DOHH2 (cell line): ENCODE measurements around the gene TNS4.

Experiments
- H3F3A ChIP-seq: fragments of 200-600 bp; sonication (generic), shearing (Covaris generic); 2 replicates; pipeline ENCODE4 v1.6.0; 2016; ENCODE audit warnings: antibody characterized with exemption, mild to moderate bottlenecking; ENCODE audit not compliant: control insufficient read depth, insufficient read depth
- H3K27ac ChIP-seq: fragments of 200-600 bp; sonication (generic); 2 replicates; pipeline ENCODE4 v1.5.1; 2014; ENCODE audit warnings: low read depth, mild to moderate bottlenecking, low read length, moderate library complexity
- H3K27me3 ChIP-seq: fragments of 200-600 bp; sonication (generic); 2 replicates; pipeline ENCODE4 v1.6.1; 2014; ENCODE audit warnings: mild to moderate bottlenecking, low read length, mixed read lengths; ENCODE audit not compliant: control insufficient read depth
- H3K36me3 ChIP-seq: fragments of 200-600 bp; sonication (generic); 2 replicates; pipeline ENCODE4 v1.6.1; 2014; ENCODE audit warnings: mild to moderate bottlenecking, low read length, moderate library complexity, mixed read lengths; ENCODE audit not compliant: control insufficient read depth
- H3K4me1 ChIP-seq: fragments of 200-600 bp; sonication (generic); 2 replicates; pipeline ENCODE4 v1.6.1; 2014; ENCODE audit warnings: mild to moderate bottlenecking, low read length, mixed read lengths; ENCODE audit not compliant: control insufficient read depth
- H3K4me2 ChIP-seq: fragments of 200-600 bp; sonication (generic); 2 replicates; pipeline ENCODE4 v1.6.0; 2014; ENCODE audit warnings: mild to moderate bottlenecking, low read length, moderate library complexity
- H3K4me3 ChIP-seq: fragments of 200-600 bp; sonication (generic); 2 replicates; pipeline ENCODE4 v1.5.1; 2014; ENCODE audit warnings: mild to moderate bottlenecking, low read length, mixed read lengths
- H3K79me2 ChIP-seq: fragments of 200-600 bp; sonication (generic); 2 replicates; pipeline ENCODE4 v1.6.1; 2014; ENCODE audit warnings: mild to moderate bottlenecking, low read length, mixed read lengths; ENCODE audit not compliant: control insufficient read depth
- H3K9me2 ChIP-seq: fragments of 200-600 bp; sonication (generic); replicated peaks from 2 replicates; pipeline ENCODE4 v1.6.1; 2014; ENCODE audit warnings: mild to moderate bottlenecking, low read length, mixed read lengths; ENCODE audit not compliant: control insufficient read depth
- H3K9me3 ChIP-seq: fragments of 200-600 bp; sonication (generic); 2 replicates; pipeline ENCODE4 v1.6.1; 2014; ENCODE audit warnings: antibody characterized with exemption, low read length, mixed read lengths; ENCODE audit not compliant: control insufficient read depth, insufficient read depth
- H4K20me1 ChIP-seq: fragments of 200-600 bp; sonication (generic); 2 replicates; pipeline ENCODE4 v1.6.0; 2014; ENCODE audit warnings: low read depth, mild to moderate bottlenecking, antibody characterized with exemption, low read length, moderate library complexity; ENCODE audit not compliant: control insufficient read depth, insufficient read depth
- EZH2phosphoT487 ChIP-seq: fragments of 200-600 bp; sonication (generic); IDR thresholded peaks from 2 replicates; pipeline ENCODE4 v1.6.1; 2017; ENCODE audit warnings: borderline replicate concordance, mild to moderate bottlenecking, antibody characterized with exemption, low read length, moderate library complexity, mixed read lengths
- TF ChIP-seq, protein P1 (sequence below): fragments of 200-600 bp; sonication (generic); IDR thresholded peaks from one replicate; pipeline ENCODE4 v1.5.1; 2014; ENCODE audit warnings: antibody characterized with exemption, mild to moderate bottlenecking, low read depth, low read length; ENCODE audit not compliant: poor library complexity, severe bottlenecking

TNS4 gene, protein sequence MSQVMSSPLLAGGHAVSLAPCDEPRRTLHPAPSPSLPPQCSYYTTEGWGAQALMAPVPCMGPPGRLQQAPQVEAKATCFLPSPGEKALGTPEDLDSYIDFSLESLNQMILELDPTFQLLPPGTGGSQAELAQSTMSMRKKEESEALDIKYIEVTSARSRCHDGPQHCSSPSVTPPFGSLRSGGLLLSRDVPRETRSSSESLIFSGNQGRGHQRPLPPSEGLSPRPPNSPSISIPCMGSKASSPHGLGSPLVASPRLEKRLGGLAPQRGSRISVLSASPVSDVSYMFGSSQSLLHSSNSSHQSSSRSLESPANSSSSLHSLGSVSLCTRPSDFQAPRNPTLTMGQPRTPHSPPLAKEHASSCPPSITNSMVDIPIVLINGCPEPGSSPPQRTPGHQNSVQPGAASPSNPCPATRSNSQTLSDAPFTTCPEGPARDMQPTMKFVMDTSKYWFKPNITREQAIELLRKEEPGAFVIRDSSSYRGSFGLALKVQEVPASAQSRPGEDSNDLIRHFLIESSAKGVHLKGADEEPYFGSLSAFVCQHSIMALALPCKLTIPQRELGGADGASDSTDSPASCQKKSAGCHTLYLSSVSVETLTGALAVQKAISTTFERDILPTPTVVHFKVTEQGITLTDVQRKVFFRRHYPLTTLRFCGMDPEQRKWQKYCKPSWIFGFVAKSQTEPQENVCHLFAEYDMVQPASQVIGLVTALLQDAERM

DNA sequence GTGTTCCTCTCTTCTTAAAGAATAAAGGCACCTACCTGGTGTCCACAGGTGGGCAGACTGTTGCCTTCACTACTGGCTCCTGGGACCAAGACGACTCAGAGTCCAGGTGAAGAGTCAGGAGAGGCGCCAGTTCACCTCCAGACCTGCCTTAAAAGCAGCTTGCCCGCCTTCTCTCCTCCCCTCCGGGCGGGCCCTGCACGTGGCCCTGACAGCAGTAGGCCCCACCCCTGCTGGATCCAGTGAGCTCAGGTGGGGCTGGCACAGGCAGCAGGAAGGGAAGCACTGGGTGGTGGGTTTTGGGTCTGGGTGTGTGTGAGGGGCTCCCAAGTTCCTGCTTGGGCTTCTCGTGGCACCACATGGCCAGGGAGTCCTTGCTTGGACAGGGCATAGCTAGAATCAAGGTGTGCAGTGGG, at the start of gene TNS4:
TNS4 (minus strand) TSS at position 125 of the 413 bp plus-strand sequence. CDS start 5,198 bp downstream, outside the sequence.
- H3K9me2 ChIP-seq = no peaks in the 10 kb centered on the region
- H3F3A ChIP-seq = no peaks in the 10 kb centered on the region
- no peak within 1 kb of the TSS for H3K27ac ChIP-seq
- no peak within 1 kb of the TSS for H3K4me3 ChIP-seq
- H3K79me2 ChIP-seq = no peaks in the 10 kb centered on the region
- peaks cover 4% of the 10 kb centered on the region; the same call in 1 of the 2 replicates for H3K27me3 ChIP-seq
- H3K4me2 ChIP-seq = no peak within 1 kb of the TSS
- no peak for TF ChIP-seq EZH2phosphoT487
- TF ChIP-seq, protein P1, sequence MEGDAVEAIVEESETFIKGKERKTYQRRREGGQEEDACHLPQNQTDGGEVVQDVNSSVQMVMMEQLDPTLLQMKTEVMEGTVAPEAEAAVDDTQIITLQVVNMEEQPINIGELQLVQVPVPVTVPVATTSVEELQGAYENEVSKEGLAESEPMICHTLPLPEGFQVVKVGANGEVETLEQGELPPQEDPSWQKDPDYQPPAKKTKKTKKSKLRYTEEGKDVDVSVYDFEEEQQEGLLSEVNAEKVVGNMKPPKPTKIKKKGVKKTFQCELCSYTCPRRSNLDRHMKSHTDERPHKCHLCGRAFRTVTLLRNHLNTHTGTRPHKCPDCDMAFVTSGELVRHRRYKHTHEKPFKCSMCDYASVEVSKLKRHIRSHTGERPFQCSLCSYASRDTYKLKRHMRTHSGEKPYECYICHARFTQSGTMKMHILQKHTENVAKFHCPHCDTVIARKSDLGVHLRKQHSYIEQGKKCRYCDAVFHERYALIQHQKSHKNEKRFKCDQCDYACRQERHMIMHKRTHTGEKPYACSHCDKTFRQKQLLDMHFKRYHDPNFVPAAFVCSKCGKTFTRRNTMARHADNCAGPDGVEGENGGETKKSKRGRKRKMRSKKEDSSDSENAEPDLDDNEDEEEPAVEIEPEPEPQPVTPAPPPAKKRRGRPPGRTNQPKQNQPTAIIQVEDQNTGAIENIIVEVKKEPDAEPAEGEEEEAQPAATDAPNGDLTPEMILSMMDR = no peak
- H3K9me3 ChIP-seq = no peaks in the 10 kb centered on the region
- H4K20me1 ChIP-seq = no peaks in the 10 kb centered on the region
- H3K36me3 ChIP-seq = no peaks in the 10 kb centered on the region
- H3K4me1 ChIP-seq = no peaks in the 10 kb centered on the region

DNA sequence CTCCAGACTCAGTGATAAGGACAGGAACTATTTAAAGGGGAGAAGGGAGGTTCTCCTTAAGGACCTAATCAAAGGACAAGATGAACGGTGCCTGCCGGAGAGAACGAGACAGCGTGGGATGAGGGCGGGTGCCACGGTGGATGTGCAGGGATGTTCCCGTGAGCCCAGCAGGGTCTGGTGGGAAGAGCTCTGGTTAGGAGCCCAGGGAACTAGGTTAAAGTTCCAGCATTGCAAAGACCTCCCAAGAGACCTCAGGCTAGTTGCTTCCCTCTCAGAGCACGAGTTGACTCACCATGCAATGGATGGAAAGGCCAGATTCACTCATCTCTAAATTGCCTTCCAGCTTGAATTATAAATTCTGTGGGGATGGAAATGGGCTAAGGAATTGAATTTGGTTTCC, 49.2 kb upstream of the TNS4 start:
- H3K4me1 ChIP-seq = peaks cover 7% of the 10 kb centered on the region; the same call in 1 of the 2 replicates
- peaks cover 14% of the 10 kb centered on the region for H3K27me3 ChIP-seq
- H3K27ac ChIP-seq = no peak overlapping the region
- H4K20me1 ChIP-seq = no peaks in the 10 kb centered on the region
- H3K9me2 ChIP-seq = no peaks in the 10 kb centered on the region
- no peak overlapping the region for H3K4me3 ChIP-seq
- no peaks in the 10 kb centered on the region for H3F3A ChIP-seq
- H3K79me2 ChIP-seq = no peaks in the 10 kb centered on the region
- TF ChIP-seq EZH2phosphoT487 = no peak
- TF ChIP-seq, protein P1 = no peak
- H3K4me2 ChIP-seq = no peak overlapping the region
- H3K36me3 ChIP-seq = no peaks in the 10 kb centered on the region
- no peaks in the 10 kb centered on the region for H3K9me3 ChIP-seq

DNA sequence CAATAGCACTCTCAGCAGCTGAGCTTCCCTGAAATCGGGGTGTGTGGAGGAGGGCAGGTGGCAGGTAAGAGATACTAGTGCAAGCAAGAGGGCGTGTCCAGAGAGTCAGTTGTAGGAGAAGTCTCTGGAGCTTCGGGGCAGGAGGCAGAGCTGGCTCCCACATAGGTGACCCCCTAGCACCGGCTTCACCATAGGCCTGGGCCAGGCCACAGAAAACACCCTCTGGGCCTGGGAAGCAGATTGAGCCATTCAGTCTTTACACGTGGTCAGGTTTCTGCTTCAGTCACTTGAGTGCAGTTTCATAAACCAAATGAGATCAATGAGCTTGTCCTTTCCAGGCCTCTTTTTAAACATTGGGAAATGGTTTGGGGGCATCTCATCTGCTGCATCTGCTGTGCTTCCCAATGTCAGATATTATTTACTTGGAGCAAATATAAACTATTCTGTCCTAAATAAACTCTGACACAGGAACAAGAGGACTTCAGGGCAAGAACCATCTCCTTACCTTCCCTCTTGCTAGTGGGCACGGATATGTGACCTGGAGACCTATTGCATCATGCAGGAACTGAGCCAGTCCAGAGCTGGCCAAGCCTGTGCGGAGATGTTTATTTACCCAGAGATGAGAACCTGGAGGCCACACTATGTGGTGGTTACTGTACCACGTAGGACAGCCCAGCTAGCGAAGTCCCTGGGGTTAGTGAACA, 47.7 kb upstream of the TNS4 start:
- no peak overlapping the region for H3K27ac ChIP-seq
- no peaks in the 10 kb centered on the region for H4K20me1 ChIP-seq
- peaks cover 14% of the 10 kb centered on the region for H3K27me3 ChIP-seq
- H3K4me1 ChIP-seq = peaks cover 7% of the 10 kb centered on the region; the same call in 1 of the 2 replicates
- no peaks in the 10 kb centered on the region for H3K36me3 ChIP-seq
- H3F3A ChIP-seq = no peaks in the 10 kb centered on the region
- H3K9me3 ChIP-seq = no peaks in the 10 kb centered on the region
- H3K79me2 ChIP-seq = no peaks in the 10 kb centered on the region
- no peak overlapping the region for H3K4me3 ChIP-seq
- no peak for TF ChIP-seq EZH2phosphoT487
- TF ChIP-seq, protein P1 = no peak
- H3K4me2 ChIP-seq = no peak overlapping the region
- no peaks in the 10 kb centered on the region for H3K9me2 ChIP-seq
